K562 (cell line): ENCODE measurements around the gene ALDH18A1. TPM values are rescaled to one million over a fixed set of nuclear protein-coding genes. Genes with fewer than 3 reads are reported as not detected.

Experiments
- ATAC-seq: fragments of 200-7000 bp; cut with Tn5 transposase; 3 replicates; pipeline ENCODE4 v1.9.1; 2020; ENCODE audit warnings: moderate library complexity
- BruUV-seq: library from RNA; stranded (reverse); fragments of 400-500 nt; replicated peaks from 2 replicates; lab custom pipeline; 2021; lab: Mats Ljungman, UMichigan
- CTCF ChIA-PET: fragments of 300-600 bp; formaldehyde crosslinking; extraction: SDS; loops from one replicate; lab custom pipeline; 2021; ENCODE audit warnings: low intra/inter-chr PET ratio; lab: Yijun Ruan, JAX
- POLR2A ChIA-PET: fragments of 300-600, 350-650 bp; sonication (Branson Sonifier 250); formaldehyde crosslinking; extraction: SDS; loops from one replicate; lab custom pipeline; 2021; ENCODE audit warnings: antibody characterized with exemption, inconsistent platforms; lab: Yijun Ruan, JAX
- DNase-seq, 4 experiments: peaks; one replicate each; pipeline versions ENCODE4 v3.0.0 to v3.0.0-alpha.2; 2011 to 2018; ENCODE audit warnings: low spot score in 3 of 4, mixed read lengths in 3 of 4; ENCODE audit errors: extremely low read depth in 1 of 4
- FAIRE-seq: peaks from 2 replicates; lab custom pipeline; 2011; peaks lifted over from hg19 to GRCh38; lab: Jason Lieb, UNC
- H2AFZ ChIP-seq: 2 replicates; pipeline ENCODE4 v1.6.0; 2011; ENCODE audit warnings: low read depth, low read length, control low read depth, inconsistent platforms
- H3K27ac ChIP-seq: fragments of 200-600 bp; 3 replicates; pipeline ENCODE4 v1.8.0; 2011; ENCODE audit warnings: low read depth, mild to moderate bottlenecking, control low read depth, inconsistent platforms, low read length, moderate library complexity, mixed read lengths; ENCODE audit errors: extremely low read depth
- H3K27me3 ChIP-seq, 2 experiments: fragments of 300-600 bp in 1 of 2; 2 replicates in 1 of 2; 3 replicates in 1 of 2; pipeline versions ENCODE4 v1.6.0 to v1.8.0; 2011; ENCODE audit warnings: inconsistent platforms in 2 of 2, low read length in 2 of 2, mild to moderate bottlenecking in 1 of 2, mixed read lengths in 1 of 2, moderate library complexity in 1 of 2; ENCODE audit not compliant: control insufficient read depth in 2 of 2, insufficient read depth in 2 of 2
- H3K36me3 ChIP-seq: fragments of 300-600 bp; 3 replicates; pipeline ENCODE4 v1.8.0; 2011; ENCODE audit warnings: mild to moderate bottlenecking, low read length, inconsistent platforms; ENCODE audit not compliant: control insufficient read depth, insufficient read depth
- H3K4me1 ChIP-seq, 2 experiments: fragments of 200-600 bp in 1 of 2; replicated peaks in 1 of 2; 2 replicates in 1 of 2; 3 replicates in 1 of 2; pipeline versions ENCODE4 v1.5.1 to v1.8.0; 2011; ENCODE audit warnings: inconsistent platforms in 2 of 2, low read length in 2 of 2, mild to moderate bottlenecking in 1 of 2, mixed read lengths in 1 of 2, moderate library complexity in 1 of 2; ENCODE audit not compliant: control insufficient read depth in 2 of 2, insufficient read depth in 2 of 2
- H3K4me2 ChIP-seq: 2 replicates; pipeline ENCODE4 v1.6.1; 2011; ENCODE audit warnings: low read length, control low read depth, inconsistent platforms, mixed read lengths; ENCODE audit not compliant: insufficient read depth
- H3K4me3 ChIP-seq: fragments of 200-600 bp; sonication (generic), shearing (Covaris generic); 2 replicates; pipeline ENCODE4 v1.5.1; 2016; ENCODE audit warnings: control low read depth, inconsistent platforms
- H3K79me2 ChIP-seq: fragments of 200-600 bp; 3 replicates; pipeline ENCODE4 v1.8.0; 2011; ENCODE audit warnings: low read length, inconsistent platforms; ENCODE audit not compliant: control insufficient read depth, insufficient read depth
- H3K9ac ChIP-seq, 2 experiments: 2 replicates each; pipeline versions ENCODE4 v1.6.0 to v1.6.1; 2011; ENCODE audit warnings: low read depth in 2 of 2, low read length in 2 of 2, control low read depth in 1 of 2, inconsistent platforms in 1 of 2, mild to moderate bottlenecking in 1 of 2, mixed read lengths in 1 of 2; ENCODE audit not compliant: insufficient read depth in 1 of 2
- H3K9me1 ChIP-seq: one replicate; pipeline ENCODE4 v1.6.0; 2011; ENCODE audit warnings: inconsistent platforms, mild to moderate bottlenecking, low read length, moderate library complexity; ENCODE audit not compliant: control insufficient read depth, insufficient read depth
- H3K9me3 ChIP-seq: replicated peaks from 2 replicates; pipeline ENCODE4 v1.5.1; 2011; ENCODE audit warnings: low read depth, low read length, inconsistent platforms; ENCODE audit not compliant: control insufficient read depth, insufficient read depth
- H4K20me1 ChIP-seq: replicated peaks from 2 replicates; pipeline ENCODE4 v1.6.1; 2011; ENCODE audit warnings: low read length, inconsistent platforms, mixed read lengths; ENCODE audit not compliant: control insufficient read depth, insufficient read depth
- ASH1L ChIP-seq: fragments of 450-650 bp; IDR thresholded peaks from 2 replicates; pipeline ENCODE4 v1.6.1; 2018; ENCODE audit warnings: borderline replicate concordance, mild to moderate bottlenecking, low read depth; ENCODE audit not compliant: partially characterized antibody
- CBX3 ChIP-seq, 2 experiments: IDR thresholded peaks; 1 replicate in 1 of 2; 2 replicates in 1 of 2; pipeline ENCODE4 v1.6.1; 2012; ENCODE audit warnings: inconsistent platforms in 2 of 2, low read length in 2 of 2, borderline replicate concordance in 1 of 2, control low read depth in 1 of 2
- CREBBP ChIP-seq: IDR thresholded peaks from one replicate; pipeline ENCODE4 v1.6.1; 2012; ENCODE audit warnings: low read depth, mild to moderate bottlenecking, control low read depth, inconsistent platforms, low read length
- FOXA1 ChIP-seq: fragments of 450-650 bp; IDR thresholded peaks from 2 replicates; pipeline ENCODE4 v1.6.1; 2016; ENCODE audit warnings: mild to moderate bottlenecking, borderline replicate concordance
- GTF2E2 ChIP-seq: fragments of 200-800 bp; sonication (Bioruptor generic); IDR thresholded peaks from 2 replicates; pipeline ENCODE4 v1.6.1; 2016; ENCODE audit warnings: missing genetic modification characterization, missing compliant biosample characterization
- TFE3 ChIP-seq: fragments of 450-650 bp; formaldehyde crosslinking; IDR thresholded peaks from 2 replicates; pipeline ENCODE4 v1.4.0; 2020; ENCODE audit warnings: mild to moderate bottlenecking, mixed read lengths
- TRIM24 ChIP-seq, 2 experiments: fragments of 450-650 bp; IDR thresholded peaks; 2 replicates each; pipeline ENCODE4 v1.6.1; 2016
- TRIM28 ChIP-seq: fragments of 450-650 bp; IDR thresholded peaks from 2 replicates; pipeline ENCODE4 v1.6.1; 2017
- ZNF316 ChIP-seq: fragments of 450-650 bp; IDR thresholded peaks from 2 replicates; pipeline ENCODE4 v1.6.1; 2016
- WGBS: fragments of 100-300 bp; shearing (Covaris generic); methylation state at CpG from one replicate; pipeline ENCODE4 v1.1.6; 2016; ENCODE audit warnings: low coverage, mixed read lengths; ENCODE audit not compliant: insufficient coverage; ENCODE audit errors: missing lambda C conversion rate; 5-methylcytosine and 5-hydroxymethylcytosine counted together
- in situ Hi-C: fragments of 300-500 bp; cut with MboI; formaldehyde crosslinking; loops from 4 replicates; pipeline ENCODE4 v1.15.0; 2018; ENCODE audit warnings: inconsistent platforms, mixed read lengths
- intact Hi-C: fragments of 100-400 bp; cut with micrococcal nuclease; formaldehyde crosslinking; loops from 2 replicates; pipeline ENCODE4 v1.14.2; 2022
- polyA plus RNA-seq, 8 experiments: library from polyadenylated mRNA; depleted of rRNA in 4 of 8; stranded (reverse) in 5 of 8; unstranded in 3 of 8; fragments of >200 nt; fragmentation: Nextera tagmentation in 2 of 8; fragmentation: Illumina TruSeq in 1 of 8; extraction: Ambion mirVana in 2 of 8; extraction: Trizol in 1 of 8; gene quantifications; 2 replicates each; pipeline versions ENCODE4 v1.2.1 to v1.2.3, GENCODE V29; 2011 to 2014; ENCODE audit warnings: inconsistent platforms in 1 of 8, missing spikeins in 1 of 8
- total RNA-seq, 7 experiments: library from RNA; depleted of rRNA in 6 of 7; stranded (reverse); fragments of >200 nt in 6 of 7; fragmentation: Illumina TruSeq in 2 of 7; extraction: Trizol in 2 of 7; gene quantifications; 2 replicates each; pipeline versions ENCODE4 v1.2.1 to v1.2.3, GENCODE V29; 2011 to 2021; ENCODE audit warnings: low replicate concordance in 1 of 7
- TF ChIP-seq, protein P1 (sequence below): sonication (generic); formaldehyde crosslinking; IDR thresholded peaks from 2 replicates; pipeline ENCODE4 v1.8.0; 2022; ENCODE audit warnings: mild to moderate bottlenecking, missing genetic modification reagents, borderline replicate concordance

The ALDH18A1 gene
- total and polyA plus RNA-seq, 9 of the 15 experiments (the other 6 are each of a cell fraction or from before 2014, with no cell fraction given): 12.0 to 83.3 (median 43.8) TPM

- TF ChIP-seq CREBBP (no peak), TFE3 (CRISPR knock-in tag) (no peak), ASH1L (no peak), GTF2E2 (no peak), FOXA1 (no peak)
Measured at GRCh38 chr10:95653895-95654294, 2.6 kb downstream of the ALDH18A1 start (continued).

DNA sequence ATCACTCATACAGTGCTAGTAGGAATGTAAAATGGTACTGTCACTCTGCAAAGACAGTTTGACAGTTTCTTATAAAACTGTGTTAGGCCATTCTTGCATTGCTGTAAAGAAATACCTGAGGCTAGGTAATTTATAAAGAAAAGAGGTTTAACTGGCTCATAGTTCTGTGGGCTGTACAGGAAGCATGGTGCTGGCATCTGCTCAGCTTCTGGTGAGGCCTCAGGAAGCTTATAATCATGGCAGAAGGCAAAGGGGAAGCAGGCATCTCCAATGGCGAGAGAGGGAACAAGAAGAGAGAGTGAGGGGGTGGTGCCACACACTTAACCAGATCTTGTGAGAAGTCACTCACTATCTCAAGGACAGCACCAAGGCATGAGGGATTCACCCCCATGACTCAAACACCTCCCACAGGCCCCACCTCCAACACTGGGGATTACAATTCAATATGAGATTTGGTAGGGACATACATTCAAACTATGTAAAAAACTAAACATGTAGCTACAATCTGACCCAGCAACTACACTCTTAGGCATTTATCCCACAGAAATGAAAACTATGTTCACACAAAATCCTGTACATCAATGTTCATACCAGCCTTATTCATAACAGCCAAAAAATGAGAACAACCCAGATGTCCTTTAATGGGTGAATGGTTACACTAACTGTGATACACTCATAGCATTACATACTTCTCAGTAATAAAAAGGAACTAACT lies 5.0 kb downstream of the ALDH18A1 start:
- Histone ChIP-seq H3K9ac (no peak overlapping the region), H3K4me3 (no peak overlapping the region), H3K9me1 (no peaks in the 10 kb centered on the region), H3K4me2 (no peak overlapping the region), H4K20me1 (no peaks in the 10 kb centered on the region), H2AFZ (no peak overlapping the region), H3K36me3 (peaks cover 50% of the 10 kb centered on the region), H3K4me1 (peaks cover 3 to 8% of the 10 kb centered on the region in 2 experiments; a peak in 3 of 5 replicates), H3K27ac (no peak overlapping the region), H3K9me3 (peaks cover 5% of the 10 kb centered on the region), H3K27me3 (no peaks in the 10 kb centered on the region), H3K79me2 (peaks cover 30% of the 10 kb centered on the region)
- in situ Hi-C loops: no loop called here
- ChIA-PET POLR2A (interaction anchor here (0.6 kb wide), 1 partner anchor 41 kb away, joined by 3 read pairs; no protein-coding TSS in a partner anchor), CTCF (no interaction called here)
- BruUV-seq: no TSS peak
- WGBS: 67% methylated on average over 1 of the region's 1 CpG
- TF ChIP-seq, protein P1, sequence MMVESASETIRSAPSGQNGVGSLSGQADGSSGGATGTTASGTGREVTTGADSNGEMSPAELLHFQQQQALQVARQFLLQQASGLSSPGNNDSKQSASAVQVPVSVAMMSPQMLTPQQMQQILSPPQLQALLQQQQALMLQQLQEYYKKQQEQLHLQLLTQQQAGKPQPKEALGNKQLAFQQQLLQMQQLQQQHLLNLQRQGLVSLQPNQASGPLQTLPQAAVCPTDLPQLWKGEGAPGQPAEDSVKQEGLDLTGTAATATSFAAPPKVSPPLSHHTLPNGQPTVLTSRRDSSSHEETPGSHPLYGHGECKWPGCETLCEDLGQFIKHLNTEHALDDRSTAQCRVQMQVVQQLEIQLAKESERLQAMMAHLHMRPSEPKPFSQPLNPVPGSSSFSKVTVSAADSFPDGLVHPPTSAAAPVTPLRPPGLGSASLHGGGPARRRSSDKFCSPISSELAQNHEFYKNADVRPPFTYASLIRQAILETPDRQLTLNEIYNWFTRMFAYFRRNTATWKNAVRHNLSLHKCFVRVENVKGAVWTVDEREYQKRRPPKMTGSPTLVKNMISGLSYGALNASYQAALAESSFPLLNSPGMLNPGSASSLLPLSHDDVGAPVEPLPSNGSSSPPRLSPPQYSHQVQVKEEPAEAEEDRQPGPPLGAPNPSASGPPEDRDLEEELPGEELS (CRISPR knock-in tag): no peak
- TF ChIP-seq ZNF316 (peak; percentile 68), TRIM28 (peak; percentile 75), CBX3 (IDR thresholded peaks at IDR 0.05; ENCODE audit: borderline replicate concordance in 1 of 2, low read length in 2 of 2) (peak in 1 of 2 experiments; percentile 39; a peak in 1 of 3 replicates), TRIM24 (IDR thresholded peaks at IDR 0.05) (peak in 1 of 2 experiments; percentile 19; a peak in 1 of 4 replicates)
- intact Hi-C loops: no loop called here
- ATAC-seq (no peak), FAIRE-seq (no peak), DNase-seq (no peak)
